ENCODE measurements around the gene MED15.
A peak's percentile ranks its signal among the peaks of the same experiment; 100 is the strongest.
"Not testable (repeated sequence)": the region's sequence is repeated elsewhere in the genome, so short reads cannot be mapped to it uniquely, and the experiment has no call there.

The MED15 gene

GRCh38 chr22:20587206-20587958 lies 80.0 kb downstream of the MED15 start:
- DNase-seq: no peak

DNA sequence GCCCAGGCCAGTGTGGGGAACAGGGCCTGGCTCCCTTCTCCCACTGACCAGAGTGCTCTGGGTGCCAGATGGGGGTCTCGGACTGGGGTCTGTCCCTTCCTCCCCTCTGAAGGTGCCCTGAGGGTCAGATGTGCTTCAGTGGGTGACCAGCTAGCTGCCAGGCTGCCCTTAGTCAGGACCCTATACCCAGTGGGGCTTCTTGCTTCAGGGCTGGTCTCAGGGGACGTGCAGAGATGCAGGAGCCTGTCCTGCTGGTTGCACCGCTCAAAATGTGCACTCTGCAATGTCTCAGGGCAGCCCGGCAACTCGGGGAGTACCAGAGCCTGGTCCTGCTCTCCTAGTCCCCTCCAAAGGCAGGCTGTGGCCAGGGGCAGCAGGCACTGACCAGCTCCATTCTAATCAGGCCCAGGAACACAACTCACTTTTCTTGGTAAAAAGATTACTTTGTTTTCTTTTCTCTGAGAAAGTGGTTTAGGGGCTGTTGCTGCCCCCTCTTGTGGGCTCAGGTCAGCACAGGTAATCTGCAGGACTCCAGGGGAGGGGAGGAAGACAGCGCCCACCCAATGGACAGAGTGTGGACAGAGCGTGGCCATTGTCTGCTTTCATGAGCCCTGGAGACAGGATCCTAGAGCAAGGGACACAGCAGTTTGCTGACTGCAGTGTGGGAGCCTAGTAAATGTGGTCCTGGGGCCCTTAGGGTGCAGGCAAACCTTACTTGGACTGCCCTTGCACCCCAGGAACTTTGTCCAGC lies 80.9 kb downstream of the MED15 start:
- no peak for DNase-seq

DNA sequence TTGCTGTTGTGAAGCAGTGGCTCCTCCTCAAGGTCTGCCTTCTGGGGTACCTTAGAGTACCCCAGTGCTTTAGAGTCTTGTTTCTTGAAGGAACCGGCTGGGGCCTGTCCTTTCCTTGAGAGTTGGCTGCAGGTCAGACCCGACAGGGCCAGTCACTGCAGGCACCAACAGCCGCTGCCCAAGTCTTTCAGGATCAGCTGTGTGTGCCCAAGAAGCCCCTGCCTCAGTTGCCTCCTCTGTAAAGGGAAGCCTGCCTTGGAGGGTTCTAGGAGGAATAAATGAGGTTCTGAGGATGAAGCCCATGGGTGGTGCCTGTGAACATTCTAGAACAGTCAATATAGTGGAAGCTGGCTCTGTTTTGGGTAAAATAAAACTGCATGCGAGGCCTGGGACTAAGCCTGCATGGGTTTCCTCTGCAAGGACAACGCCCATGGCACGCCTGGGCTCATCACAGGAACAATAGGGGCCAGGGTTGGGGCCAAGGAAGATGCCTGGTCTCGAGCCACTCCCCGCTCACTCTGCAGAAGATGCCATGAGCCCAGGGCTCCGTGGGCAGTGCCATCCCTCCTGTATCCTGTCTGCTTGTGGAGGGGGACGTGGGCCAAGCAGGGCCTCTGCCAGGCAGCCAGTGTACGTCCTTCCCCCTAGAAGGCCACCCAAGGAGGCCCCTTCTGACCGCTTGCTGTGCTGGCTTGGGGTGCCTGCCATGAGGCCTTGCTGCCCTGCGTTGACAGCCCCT lies 81.6 kb downstream of the MED15 start:
- no peak for DNase-seq

GRCh38 chr22:20589614-20590476 lies 82.4 kb downstream of the MED15 start:
- no peak for DNase-seq

- DNase-seq: no peak
These were observed 83.3 kb downstream of the MED15 start for GRCh38 chr22:20590477-20591294.

DNA sequence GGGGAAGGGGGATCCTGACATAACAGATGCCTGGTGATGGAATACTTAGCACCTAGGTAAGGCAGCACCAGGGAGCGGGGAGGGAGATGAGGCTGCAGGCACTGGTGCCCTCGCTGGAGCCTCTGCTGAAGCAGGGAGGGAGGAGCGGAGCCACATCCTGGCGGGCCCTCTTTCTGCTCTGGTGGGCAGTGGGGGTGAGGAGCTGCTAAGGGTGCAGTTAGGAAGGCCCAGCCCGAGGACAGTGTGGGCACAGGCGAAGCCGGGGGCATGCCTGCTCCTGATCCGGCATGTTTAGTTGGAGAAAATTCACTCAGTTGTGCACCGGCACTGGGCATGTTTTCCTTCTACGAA lies 83.9 kb downstream of the MED15 start:
- no peak for DNase-seq

DNA sequence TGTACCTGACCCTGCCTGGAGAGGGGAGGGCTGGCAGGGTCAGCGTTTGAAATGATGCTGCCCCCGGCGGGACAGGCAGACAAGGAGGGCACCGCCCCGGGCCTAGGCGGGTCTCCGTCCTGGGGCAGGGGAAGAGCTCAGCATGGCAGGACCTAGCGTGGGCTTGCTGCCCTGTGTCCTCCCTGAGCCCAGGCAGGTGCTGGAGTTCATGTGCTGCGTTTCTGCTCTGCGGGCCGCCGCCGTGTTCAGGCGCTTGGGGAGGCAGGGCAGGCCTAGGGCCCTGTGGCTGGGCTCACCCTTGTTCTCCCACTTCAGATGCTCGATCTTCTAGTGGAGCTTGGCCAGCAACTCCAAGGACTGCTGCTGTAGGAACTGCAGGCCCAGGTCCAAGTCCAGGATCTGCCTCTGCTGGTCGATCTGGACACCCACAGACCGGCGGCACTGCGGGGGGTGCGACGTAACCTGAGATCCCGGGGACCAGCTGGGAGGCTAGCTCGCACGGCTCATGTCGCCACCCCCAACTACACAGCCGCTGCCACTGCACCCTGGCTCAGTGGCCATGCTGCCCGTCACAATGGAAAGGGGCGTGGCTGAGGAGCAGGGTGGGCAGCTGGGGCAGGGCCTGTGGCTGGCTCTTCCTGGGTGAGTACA lies 84.4 kb downstream of the MED15 start:
- no peak for DNase-seq

- DNase-seq: not testable (repeated sequence)
These were observed 86.6 kb downstream of the MED15 start for GRCh38 chr22:20594038-20594437.

DNA sequence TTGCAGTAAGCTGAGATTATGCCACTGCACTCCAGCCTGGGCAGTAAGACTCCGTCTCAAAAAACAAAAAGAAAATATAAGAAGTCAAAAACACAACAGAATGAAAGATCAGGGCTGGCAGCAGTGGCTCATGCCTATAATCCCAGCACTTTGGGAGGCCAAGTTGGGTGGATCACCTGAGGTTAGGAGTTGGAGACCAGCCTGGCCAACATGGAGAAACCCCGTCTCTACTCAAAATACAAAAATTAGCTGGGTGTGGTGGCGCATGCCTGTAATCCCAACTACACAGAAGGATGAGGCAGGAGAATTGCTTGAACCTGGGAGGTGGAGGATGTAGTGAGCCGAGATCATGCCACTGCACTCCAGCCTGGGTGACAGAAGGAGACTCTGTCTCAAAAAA lies 87.1 kb downstream of the MED15 start:
- not testable (repeated sequence) for DNase-seq

DNA sequence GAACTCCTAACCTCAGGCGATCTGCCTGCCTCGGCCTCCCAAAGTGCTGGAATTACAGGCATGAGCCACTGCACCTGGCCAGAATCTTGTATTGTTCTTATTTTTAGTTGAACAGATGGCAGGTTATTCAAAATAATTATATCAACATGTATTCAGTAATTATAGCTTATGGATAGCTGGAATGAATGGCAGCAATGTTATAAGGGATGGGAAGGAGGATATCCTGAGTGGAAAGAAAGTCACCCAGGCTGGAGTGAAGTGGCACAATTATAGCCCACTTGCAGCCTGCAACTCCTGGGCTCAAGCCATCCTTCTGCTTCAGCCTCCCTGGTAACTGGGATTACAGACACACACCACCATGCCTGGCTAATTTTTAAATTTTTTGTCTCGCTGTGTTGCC lies 88.1 kb downstream of the MED15 start:
- DNase-seq: no peak

- DNase-seq: no peak
These were observed 91.7 kb downstream of the MED15 start for GRCh38 chr22:20599117-20599516.

DNA sequence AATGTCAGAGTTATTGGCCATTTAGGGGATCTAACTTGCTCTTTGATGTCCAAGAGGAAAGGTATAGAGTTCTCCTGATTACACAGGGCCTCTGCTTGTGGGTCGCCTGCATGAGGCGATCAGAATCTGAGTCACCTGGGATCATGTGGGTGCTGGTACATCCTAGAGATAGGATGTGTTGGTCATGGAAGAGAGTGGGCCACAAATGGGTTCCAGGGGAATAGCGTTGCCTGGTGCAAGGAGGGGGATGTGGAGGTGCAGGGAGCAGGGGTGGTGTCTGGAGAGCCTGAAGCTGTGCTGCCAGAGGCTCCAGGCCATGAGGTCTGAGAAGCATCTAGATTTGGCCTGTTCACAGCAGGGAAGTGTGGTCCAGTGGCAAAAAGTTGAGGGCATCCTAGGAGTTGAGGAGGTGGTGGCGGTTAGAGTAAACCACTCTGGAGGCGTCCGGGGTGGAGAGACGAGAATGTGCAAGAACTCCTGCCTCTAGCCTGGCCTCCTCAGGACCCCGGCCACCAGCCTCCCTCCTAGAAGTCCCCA lies 92.8 kb downstream of the MED15 start:
- no peak for DNase-seq

DNA sequence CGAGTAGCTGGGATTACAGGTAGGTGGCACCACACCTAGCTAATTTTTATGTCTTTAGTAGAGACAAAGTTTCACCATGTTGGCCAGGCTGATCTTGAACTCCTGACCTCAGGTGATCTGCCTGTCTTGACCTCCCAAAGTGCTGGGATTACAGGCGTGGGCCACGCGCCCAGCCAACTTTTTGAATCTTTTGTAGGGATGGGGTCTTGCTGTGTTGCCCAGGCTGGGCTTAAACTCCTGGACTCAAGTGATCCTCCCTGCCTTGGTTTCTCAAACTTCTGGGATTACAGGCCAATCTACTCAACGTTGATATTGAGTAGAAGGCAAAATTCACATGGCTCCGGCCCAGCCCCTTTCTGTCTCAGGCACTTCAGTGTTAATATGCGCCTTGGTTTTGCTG lies 93.9 kb downstream of the MED15 start:
- no peak for DNase-seq

DNA sequence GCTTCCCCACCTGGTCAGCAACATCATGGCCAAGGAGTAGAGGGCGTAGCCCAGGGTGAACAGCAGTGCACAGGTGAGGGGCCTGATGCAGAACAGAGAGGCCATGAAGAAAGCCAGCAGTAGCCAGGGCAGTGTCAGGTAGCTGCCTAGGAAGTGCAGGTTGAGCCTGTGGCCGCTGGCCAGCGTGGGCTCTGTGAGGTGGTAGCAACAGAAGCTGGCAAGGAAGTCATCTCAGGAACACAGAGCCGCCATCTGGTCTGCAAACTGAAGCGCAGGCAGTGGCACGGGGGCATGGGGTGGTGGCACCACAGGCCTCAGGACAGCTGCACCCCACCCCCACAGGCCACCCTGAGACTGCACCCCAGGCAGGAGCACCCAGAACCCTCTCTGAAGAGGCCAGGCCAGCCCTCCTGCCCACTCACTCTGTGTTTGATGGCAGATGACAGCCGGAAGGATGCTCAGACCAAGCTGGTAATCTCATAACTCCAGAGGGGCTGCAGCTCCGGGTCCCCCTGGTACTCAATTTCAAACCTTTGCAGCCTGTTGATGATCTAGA lies 95.3 kb downstream of the MED15 start:
- DNase-seq: no peak

DNA sequence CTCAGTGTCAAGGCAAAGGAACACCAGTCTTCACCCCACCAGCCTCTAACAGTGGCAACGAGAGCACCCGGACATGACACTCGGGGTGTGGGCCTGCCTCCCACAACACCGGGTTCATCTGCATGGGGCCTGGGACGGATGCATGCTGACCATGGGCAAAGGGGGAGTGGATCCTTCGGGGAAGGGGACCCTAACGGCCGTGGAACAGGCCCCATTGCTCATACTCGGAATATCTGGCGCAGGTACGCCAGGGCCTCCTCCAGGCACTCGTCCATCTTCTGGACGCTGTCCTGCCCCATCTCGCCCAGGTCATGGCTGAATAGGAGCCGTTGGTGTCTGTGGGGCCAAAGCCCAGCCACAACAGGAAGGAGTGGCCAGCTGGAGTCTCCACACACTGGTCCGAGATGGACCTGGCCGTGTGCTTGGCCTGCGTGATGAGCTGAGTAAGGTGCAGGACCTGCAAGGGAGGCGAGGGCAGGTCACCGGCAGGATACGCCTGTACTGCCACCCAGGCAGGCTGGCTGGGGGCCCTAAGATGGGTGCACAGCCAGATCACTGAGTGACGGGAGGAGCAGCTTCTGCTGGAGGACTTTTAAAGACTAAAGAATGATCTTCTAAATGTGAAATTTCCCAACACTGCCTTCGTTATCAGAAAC lies 96.8 kb downstream of the MED15 start:
- no peak for DNase-seq

GRCh38 chr22:20604776-20605221 lies 97.4 kb downstream of the MED15 start:
- DNase-seq: no peak

- DNase-seq: no peak
These were observed 97.9 kb downstream of the MED15 start for GRCh38 chr22:20605328-20605727.

- peak; percentile 45 for DNase-seq
These were observed 98.8 kb downstream of the MED15 start for GRCh38 chr22:20606041-20606783.

- no peak for DNase-seq
These were observed 99.3 kb downstream of the MED15 start for GRCh38 chr22:20606784-20607128.
